ENCODE data around the gene SLIT1.

Gene SLIT1

GRCh38 chr10:97023401-97024167 lies 162.2 kb downstream of the SLIT1 start:
- DNase-seq (ENCODE audit: low read depth in 2 of 2) = no peak

- DNase-seq (ENCODE audit: low read depth in 2 of 2) = no peak
These were observed 163.1 kb downstream of the SLIT1 start for GRCh38 chr10:97022616-97023015.

- no peak for DNase-seq (ENCODE audit: low read depth in 2 of 2)
These were observed 165.0 kb downstream of the SLIT1 start for GRCh38 chr10:97020452-97021400.

- no peak for DNase-seq (ENCODE audit: low read depth in 2 of 2)
These were observed 166.4 kb downstream of the SLIT1 start for GRCh38 chr10:97019213-97019844.

GRCh38 chr10:97018251-97019212 lies 167.2 kb downstream of the SLIT1 start:
- DNase-seq (ENCODE audit: low read depth in 2 of 2) = no peak

- DNase-seq (ENCODE audit: low read depth in 2 of 2) = no peak
These were observed 168.3 kb downstream of the SLIT1 start for GRCh38 chr10:97017474-97017903.

- peak; percentile 8 to 52 for DNase-seq (ENCODE audit: low read depth in 2 of 2)
These were observed 168.9 kb downstream of the SLIT1 start for GRCh38 chr10:97016728-97017473.

- no peak for DNase-seq (ENCODE audit: low read depth in 2 of 2)
These were observed 170.5 kb downstream of the SLIT1 start for GRCh38 chr10:97015240-97015639.

- DNase-seq (ENCODE audit: low read depth in 2 of 2) = no peak
These were observed 171.8 kb downstream of the SLIT1 start for GRCh38 chr10:97013983-97014382.

- DNase-seq (ENCODE audit: low read depth in 2 of 2) = no peak
These were observed 172.2 kb downstream of the SLIT1 start for GRCh38 chr10:97013568-97013967.

- DNase-seq (ENCODE audit: low read depth in 2 of 2) = no peak
These were observed 173.3 kb downstream of the SLIT1 start for GRCh38 chr10:97012470-97012869.

- DNase-seq (ENCODE audit: low read depth in 2 of 2) = no peak
These were observed 174.4 kb downstream of the SLIT1 start for GRCh38 chr10:97011397-97011796.

GRCh38 chr10:97010695-97011206 lies 175.0 kb downstream of the SLIT1 start:
- no peak for DNase-seq (ENCODE audit: low read depth in 2 of 2)

- no peak for DNase-seq (ENCODE audit: low read depth in 2 of 2)
These were observed 178.3 kb downstream of the SLIT1 start for GRCh38 chr10:97007417-97007816.

GRCh38 chr10:97006364-97006763 lies 179.4 kb downstream of the SLIT1 start:
- DNase-seq (ENCODE audit: low read depth in 2 of 2) = no peak

GRCh38 chr10:97005349-97005748 lies 180.4 kb downstream of the SLIT1 start:
- no peak for DNase-seq (ENCODE audit: low read depth in 2 of 2)

GRCh38 chr10:97004591-97004990 lies 181.2 kb downstream of the SLIT1 start:
- no peak for DNase-seq (ENCODE audit: low read depth in 2 of 2)

GRCh38 chr10:97003804-97004201 lies 182.0 kb downstream of the SLIT1 start:
- no peak for DNase-seq (ENCODE audit: low read depth in 2 of 2)

GRCh38 chr10:97003151-97003803 lies 182.5 kb downstream of the SLIT1 start:
- DNase-seq (ENCODE audit: low read depth in 2 of 2) = no peak

- no peak for DNase-seq (ENCODE audit: low read depth in 2 of 2)
These were observed 183.1 kb downstream of the SLIT1 start for GRCh38 chr10:97002670-97003069.
